Caki2 (cell line): ENCODE results near the gene FAAP100. TPM values are rescaled to one million over a fixed set of nuclear protein-coding genes. Genes with fewer than 3 reads are reported as not detected.

ENCODE experiments used
- DNase-seq: peaks from one replicate; pipeline ENCODE4 v3.0.0-alpha.2; 2015; ENCODE audit warnings: low read depth
- in situ Hi-C: cut with HindIII; loops from 2 replicates; pipeline ENCODE4 v1.10.0; 2016; ENCODE audit warnings: low sequenced_read_pairs, low pct_unique_long_range_greater_than_20kb, mixed read lengths
- total RNA-seq: library from RNA; depleted of rRNA; stranded (reverse); fragments of >200 nt; shearing (Covaris generic); gene quantifications from 2 replicates; pipeline ENCODE4 v1.2.3, GENCODE V29; 2014; ENCODE audit warnings: low replicate concordance

FAAP100 gene
- total RNA-seq, 1 experiment from 2014 or later = 41.5 TPM

DNA sequence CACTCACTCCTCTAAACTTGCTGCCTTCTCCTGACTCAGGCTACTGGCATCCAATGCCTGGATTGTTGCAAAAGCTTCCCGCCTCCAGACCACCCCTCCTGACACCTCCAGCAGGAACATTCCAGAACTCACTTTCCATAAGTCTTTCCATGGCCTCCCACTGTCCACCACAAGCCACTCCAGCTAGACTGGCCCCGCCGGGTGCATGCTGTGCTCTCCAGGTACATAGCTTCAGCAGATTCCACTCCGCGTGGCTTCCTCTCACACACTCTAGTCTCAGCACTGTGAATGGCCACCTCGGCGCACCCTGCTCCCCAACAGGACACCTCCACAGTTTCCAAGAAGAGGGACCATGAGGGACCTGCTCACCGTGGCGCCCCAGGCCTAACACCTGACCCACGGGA is 25.9 kb upstream of the FAAP100 start:
- no peak for DNase-seq
- in situ Hi-C loops = no loop called here

DNA sequence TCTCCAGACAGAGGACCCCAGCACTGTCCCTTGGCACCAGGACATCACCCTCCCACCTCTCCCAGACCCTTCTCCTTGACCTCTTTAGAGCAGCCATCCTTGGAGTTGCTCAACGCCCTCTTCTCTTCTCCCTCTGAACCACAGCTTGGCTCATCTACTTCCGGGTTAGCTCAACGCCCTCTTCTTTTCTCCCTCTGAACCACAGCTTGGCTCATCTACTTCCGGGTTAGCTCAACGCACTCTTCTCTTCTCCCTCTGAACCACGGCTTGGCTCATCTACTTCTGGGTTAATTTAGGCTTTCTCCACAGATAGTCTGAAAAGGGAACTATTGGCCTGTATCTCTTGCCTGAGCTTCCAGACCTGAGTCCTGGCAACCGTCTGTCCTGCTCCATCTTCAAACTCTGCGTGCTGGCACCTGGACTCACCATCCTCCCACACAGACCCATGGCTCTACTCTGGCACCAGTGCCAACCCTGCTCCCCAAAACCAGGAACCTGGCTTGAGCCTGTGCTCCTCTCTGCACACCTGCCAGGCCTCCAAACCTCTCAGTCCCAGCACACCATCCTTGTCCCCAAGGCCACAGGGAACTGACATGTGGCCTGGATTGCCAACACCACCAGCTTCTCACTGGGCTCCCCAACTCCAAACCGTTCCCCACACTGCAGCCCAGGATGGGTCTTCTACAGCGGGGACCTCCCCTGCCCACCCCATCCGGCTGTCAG is 25.3 kb upstream of the FAAP100 start:
- DNase-seq = no peak
- in situ Hi-C loops = no loop called here

DNA sequence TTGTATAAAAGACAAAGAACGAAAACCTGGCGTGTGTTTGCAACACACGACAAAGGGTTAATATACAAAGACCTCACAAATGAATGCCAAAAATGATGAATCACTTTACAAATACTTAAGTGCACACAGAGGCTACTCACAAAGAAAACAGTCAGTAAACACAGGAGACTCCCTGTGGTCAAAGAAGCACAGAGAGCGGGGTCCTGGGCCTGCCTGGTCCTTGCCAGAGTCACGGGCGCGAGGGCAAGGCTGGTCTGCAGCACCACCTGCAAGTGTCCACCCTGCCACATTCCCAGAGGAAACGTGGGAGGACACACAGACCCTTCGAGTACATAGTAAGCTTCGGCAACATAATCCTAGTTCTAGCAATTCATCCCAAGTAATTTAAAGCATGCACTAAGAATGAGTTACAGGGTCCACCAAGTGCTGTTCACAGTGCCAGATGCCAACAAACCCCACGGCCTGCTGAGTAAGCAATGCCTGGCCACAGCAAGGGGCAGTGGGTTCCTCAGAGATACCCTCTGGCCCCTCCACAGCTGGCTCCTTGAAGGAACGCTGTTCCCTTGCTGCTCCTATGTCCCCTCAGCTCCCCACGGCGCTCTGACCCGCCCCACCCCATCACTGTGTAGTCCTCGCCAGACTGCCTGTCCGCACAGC is 24.6 kb upstream of the FAAP100 start:
- DNase-seq = peak; percentile 72

DNA sequence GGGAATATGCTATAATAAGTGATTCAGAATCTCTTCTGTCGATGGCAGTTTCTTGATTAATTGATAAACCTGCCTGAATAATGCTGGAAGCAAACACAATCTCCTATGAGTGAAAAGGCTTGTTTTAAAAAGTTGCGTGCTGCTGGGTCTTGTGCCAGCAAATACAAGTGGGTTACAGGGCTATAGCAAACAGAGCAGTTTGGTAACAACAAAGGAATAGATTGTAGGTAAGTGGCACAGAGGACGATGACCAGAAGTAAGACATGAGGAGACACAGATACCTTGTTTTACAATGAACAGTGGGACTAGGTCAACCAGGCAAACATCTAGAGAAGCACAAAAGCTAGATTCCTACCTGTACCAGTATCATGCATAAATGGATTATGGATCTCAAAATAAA is 23.7 kb upstream of the FAAP100 start:
- no peak for DNase-seq
- in situ Hi-C loops = no loop called here

More for the DNA sequence above, 24.6 kb upstream of the FAAP100 start:
- in situ Hi-C loops = no loop called here

DNA sequence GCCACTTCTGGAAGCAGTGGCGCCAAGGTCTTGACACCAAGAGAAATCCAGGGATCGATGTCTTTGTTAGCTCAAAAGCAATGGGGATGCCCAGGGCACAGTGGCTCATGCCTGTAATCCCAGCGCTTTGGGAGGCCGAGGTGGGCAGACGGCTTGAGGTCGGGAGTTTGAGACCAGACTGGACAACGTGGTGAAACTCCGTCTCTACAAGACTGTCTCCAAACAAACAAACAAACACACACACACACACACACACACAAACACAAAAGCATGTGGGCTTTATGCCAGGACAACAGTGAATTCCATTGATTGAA is 22.4 kb upstream of the FAAP100 start:
- DNase-seq = no peak
- in situ Hi-C loops = no loop called here

DNA sequence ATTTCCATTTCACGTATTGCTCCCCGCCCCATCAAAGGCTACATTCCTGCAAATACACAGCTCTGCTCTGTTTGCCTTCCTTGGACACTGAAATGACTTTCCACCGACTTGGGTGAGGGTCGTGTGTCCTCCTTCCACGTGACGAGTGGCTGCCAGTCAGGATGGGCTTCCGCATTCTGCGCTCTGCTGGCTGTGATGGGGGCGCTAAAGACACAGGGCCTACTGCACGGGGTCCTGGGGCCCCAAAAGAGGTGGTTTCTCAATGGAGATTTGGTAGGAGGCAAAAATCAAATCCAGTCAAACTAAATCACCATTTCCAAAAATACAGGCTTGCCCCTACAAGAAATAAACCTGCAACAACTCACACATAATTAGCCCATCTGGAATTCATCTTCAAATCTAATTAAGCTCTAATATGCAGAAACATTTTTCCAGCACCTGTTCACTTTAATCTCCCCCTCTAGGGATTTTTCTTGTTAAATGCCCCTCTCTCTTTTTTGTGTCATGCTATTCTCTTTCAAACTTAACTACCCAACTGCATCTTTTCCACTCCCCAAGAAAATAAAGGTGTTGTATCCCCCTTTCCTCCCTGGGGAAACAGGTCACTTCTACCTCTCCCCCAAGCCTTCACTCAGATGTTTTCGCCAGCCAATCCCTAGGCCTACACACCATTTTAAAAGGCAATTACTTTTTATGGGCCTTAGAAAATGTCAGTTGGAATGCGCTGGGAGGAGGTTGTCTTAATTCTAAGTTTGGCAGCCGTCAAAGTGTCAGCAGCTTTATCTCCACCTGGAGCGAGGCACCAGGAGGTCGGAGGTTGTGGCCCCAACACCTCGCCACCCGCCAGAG is 21.9 kb upstream of the FAAP100 start:
- DNase-seq = no peak
- in situ Hi-C loops = no loop called here

DNA sequence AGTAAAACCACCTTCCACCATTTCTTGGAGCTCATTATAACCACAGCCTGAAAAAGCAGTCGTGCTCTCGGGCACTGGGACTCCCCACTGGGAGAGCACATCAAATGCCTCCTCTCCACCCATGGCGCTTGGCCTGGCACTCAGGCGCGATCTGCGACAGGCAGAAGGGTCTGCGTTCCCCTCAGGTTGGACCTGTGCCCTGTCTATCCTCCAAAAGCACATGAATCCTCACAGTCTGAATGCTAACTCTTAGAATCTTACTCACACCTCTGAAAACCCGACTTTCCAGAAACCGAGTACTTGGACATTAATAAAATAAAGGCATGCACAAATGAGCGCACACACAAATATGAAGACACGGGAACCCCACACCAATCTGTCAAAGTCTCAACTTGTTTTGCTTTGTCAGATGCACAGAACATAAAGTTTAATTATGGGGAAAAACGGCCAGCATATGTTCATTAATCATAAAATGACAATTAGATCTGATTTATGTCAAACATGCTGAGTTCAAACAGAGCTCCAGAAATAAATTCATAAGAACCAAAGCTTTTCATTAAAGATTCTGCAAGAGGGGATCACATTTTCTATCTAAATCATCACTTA is 20.5 kb upstream of the FAAP100 start:
- no peak for DNase-seq
- in situ Hi-C loops = no loop called here

DNA sequence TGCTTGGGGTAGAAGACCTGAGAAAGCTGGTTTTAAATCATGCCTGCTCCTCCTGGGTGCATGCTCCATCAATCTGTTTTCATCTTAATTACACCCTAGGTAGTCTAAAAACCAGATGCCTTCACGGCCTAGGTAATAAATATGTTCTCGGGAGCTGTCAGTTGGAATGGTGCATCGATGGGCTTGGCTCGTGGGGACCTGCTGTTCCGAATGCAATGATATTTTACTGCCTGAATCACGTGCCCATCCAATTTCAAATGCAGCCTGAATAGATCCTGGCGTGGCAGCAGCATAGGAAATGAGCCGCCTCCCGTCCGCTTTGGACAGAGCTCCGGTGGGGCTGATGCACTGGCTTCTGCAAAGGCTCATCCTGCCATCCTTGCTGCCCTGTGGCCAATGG is 18.8 kb upstream of the FAAP100 start:
- in situ Hi-C loops = no loop called here
- DNase-seq = no peak

DNA sequence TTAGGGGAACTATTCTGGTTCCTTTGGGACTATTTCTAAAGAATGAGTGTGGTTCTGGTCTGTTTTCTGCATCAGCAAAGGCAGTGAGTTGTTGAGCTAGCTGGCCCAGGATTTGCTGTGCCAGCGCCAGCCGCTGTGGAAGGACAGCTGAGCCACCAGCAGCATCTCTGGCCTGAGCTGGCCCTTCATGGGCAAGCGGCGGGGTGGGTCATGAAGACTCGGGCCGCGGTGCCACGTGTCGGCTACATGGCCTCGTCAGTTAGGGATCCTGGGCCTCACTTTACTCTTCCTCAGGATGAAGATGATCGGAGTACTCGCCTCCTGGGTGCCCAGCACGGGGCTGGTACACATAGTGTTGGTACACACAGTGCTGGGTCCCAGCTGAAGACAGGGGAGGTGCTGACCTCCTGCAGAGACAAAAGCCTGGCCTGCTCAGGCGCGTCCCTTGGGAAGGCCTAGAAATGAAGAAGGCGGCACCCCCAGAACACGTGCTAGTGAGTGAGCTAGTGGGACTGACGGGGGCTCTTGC is 17.9 kb upstream of the FAAP100 start:
- no peak for DNase-seq
- in situ Hi-C loops = no loop called here

DNA sequence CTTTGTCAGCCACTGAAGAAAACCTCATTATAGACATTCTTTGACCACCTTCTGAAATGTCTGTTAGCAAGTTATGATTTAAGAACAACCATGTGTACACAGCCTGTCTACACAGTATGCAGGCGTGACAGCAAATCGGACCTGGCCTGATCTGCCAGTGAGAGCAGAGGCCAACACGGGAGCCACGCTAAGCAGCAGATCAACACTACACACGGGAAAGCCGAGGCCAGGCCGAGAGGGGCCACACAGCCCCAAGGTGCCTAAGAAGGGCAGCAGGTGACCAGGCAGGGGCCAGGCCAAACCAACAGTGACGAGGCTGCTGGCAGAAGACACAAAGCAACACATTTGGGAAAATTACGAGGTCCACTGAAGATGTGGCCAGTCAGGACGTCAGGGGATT is 16.3 kb upstream of the FAAP100 start:
- in situ Hi-C loops = no loop called here
- no peak for DNase-seq

DNA sequence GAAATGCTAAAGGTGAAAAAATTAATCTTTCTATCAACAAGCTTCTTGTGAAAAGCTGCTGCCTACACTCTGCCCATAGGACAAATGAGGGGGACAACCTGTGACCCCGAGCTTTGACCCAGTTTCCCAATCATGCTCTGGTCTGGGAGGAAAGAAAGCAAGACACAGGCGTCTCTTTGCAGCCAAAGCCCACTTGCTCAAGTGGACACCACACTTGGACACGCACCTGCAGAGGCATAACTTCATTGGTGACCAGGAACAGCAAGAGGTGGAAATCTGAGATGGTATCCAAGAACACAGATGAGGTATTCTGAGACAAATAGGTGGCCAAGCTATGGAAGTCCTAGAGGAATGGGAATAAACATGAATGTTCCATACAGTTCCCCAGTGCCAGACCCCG is 15.0 kb upstream of the FAAP100 start:
- in situ Hi-C loops = no loop called here
- no peak for DNase-seq

DNA sequence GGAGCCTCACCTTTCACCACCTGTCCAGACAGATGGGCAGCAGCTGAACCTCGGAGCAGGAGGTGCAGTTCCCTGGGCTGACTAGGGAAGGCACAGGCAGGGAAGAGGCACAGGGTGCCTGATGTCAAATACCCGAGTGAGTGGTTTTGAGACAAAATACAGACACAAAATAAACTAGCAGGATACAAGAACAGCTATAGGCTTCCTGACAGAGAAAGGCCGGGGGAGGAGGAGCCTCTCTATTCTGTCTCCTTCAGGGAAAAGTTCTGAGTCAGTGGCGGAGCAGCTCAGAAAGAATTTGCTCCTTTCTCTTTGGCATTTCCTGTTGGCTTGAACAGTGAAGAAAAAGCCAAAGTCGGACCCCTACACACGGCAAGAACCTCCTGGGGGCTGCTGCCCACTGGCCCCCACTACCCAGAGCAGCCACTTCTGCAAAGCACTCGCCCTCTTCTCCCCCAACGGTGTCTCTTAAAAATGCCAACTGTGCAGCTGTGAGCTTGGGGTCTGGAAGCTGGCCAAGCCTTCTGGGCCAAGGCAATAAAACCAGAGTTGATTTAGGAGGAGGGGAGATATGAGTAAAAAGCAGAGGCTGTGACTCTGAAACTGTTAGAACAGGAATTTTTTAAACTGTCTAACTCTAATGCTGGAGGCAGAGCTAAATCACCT is 14.4 kb upstream of the FAAP100 start:
- DNase-seq = peak; percentile 87
- in situ Hi-C loops = no loop called here

DNA sequence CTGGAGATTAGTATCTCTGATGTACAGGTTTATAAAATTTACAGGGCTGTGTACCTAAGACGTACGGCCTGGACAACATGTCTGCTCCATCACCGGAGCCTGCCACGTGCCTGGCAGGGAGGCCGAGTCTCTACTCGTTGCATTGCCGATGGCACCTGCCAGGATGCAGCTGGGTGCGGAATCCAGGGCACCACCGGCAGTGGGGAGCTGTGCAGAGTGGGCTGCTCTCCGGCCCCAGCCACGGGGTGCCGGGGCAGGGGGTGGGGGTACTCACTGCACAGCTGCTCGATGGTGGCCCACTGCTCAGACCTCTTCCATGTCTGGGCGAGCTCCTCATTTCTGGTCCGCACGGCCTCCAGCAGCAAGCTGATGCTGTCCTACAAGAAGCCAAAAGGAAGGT is 13.1 kb upstream of the FAAP100 start:
- in situ Hi-C loops = no loop called here
- DNase-seq = no peak

DNA sequence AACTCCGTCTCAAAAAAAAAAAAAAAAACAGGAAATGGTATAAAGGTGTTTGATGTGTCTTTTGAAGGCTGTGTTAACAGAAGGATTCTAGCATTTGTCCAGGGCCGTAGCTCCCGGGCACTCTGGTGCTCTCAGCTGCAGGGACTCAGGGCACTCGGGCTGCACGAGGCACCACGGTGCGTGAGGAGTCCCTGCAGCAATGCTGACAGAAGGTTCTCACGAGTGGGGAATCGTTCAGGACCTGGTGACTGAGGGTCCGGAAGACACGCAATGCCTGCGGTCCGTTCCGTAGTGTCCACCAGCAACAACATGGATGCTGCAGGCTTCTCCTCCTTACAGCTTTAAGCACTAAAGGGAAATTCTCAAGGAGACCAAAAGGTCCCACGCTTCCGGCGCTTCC is 12.6 kb upstream of the FAAP100 start:
- no peak for DNase-seq
- in situ Hi-C loops = no loop called here

DNA sequence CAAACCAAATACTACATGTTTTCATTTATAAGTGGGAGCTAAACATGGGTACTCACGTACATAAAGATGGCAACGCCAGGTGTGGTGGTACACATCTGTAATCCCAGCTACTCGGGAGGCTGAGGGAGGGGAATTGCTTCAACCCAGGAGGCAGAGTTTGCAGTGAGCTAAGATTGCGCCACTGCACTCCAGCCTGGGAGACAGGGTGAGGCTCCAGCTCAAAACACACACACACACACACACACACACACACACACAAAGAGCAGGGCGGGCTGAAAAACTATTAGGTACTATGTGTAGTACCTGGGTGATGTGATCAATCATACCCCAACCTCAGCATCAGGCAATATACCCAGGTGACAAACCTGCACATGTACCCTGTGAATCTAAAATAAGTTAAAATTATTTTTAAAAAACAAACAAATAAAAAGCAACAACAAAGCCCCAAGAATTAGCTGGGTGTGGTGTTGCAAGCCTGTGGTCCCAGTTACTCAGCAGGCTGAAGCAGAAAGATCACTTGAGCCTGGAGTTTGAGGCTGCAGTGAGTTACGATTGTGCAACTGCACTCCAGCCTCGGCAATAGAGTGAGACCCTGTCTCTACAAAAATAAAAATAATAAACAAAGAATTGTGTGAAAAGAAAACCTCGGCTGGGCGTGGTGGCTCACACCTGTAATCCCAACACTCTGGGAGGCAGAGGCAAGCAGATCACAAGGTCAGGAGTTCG is 11.9 kb upstream of the FAAP100 start:
- in situ Hi-C loops = no loop called here
- no peak for DNase-seq

DNA sequence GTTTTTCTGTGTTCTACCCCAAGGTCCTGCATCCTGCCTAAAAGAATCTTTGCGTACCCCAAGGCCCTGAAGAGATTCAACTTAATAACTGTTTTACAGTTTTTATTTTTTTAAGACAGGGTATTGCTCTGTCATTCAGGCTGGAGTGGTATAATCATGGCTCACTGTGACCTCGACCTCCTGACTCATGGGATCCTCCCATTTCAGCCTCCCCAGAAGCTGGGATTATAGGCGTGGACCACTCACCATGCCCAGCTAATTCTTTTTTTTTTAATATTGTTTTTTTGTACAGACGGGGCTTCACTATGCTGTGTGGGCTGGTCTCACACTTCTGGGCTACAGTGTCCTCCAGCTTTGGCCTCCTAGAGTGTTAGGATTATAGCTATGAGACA is 9.3 kb upstream of the FAAP100 start:
- DNase-seq = no peak
- in situ Hi-C loops = no loop called here

DNA sequence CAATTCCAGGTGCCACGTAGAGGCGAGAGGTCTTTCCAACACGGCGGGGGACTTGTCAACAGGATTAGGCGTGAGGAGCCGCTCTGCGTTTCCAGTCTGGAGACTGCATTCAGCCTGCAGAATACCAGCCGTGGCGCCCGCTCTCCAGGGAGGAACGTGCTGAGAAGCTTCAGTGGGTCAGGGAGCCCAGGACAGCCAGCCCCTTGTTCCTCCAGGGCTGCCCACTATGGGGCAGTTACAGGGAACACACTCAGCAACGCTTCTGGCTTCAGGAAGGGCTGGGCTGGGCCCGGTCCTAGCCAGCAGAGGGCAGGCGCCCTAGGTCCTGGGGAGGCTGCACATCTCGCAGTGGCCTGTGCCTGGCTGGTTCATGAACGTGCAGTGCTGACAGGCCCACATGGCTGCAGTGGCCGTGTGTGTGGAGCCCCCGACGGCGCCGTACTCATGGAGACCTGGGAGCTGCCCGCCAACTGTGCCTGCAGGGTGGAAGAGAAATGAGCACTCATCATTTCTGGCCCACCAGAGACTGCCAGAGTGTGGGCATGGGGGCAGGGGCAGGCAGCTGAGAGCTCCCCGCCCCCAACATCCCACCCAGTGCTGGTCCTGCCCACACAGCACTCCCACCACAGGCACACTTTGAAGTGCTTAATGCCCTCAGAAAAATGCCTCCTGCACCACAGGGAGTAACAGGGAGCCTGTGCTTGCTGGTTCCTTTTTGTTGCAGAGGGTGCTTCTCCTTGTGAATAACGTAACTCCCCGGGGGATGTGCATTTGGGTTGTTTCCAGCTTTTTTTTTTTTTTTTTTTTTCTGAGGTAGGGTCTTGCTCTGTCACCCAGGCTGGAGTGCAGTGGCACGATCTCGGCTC is 7.0 kb upstream of the FAAP100 start:
- no peak for DNase-seq
- in situ Hi-C loops = no loop called here
